Stomach (tissue), 4 donors: ENCODE results near the gene ING1.

Experiments used
- POLR2A ChIP-seq, 4 donors: fragments of 450-650 bp; IDR thresholded peaks; one replicate each; pipeline ENCODE4 v1.6.1; 2016; ENCODE audit warnings: antibody characterized with exemption in 4 of 4, control low read depth in 2 of 4, mild to moderate bottlenecking in 1 of 4, moderate library complexity in 1 of 4
- POLR2AphosphoS5 ChIP-seq, 3 donors: sonication (generic); formaldehyde crosslinking; IDR thresholded peaks; one replicate each; pipeline ENCODE4 v1.6.1; 2016; ENCODE audit warnings: antibody characterized with exemption in 3 of 3
- TF ChIP-seq, protein P1 (sequence below), 7 experiments: fragments of 450-650 bp in 4 of 7; fragments of 200-600 bp in 3 of 7; sonication (generic) in 3 of 7; IDR thresholded peaks; one replicate each; pipeline ENCODE4 v1.5.1; 2016 to 2019; ENCODE audit warnings: antibody characterized with exemption in 7 of 7, control low read depth in 2 of 7, mild to moderate bottlenecking in 1 of 7

GRCh38 chr13:110683921-110684320 is 29.6 kb upstream of the ING1 start:
- TF ChIP-seq, protein P1, sequence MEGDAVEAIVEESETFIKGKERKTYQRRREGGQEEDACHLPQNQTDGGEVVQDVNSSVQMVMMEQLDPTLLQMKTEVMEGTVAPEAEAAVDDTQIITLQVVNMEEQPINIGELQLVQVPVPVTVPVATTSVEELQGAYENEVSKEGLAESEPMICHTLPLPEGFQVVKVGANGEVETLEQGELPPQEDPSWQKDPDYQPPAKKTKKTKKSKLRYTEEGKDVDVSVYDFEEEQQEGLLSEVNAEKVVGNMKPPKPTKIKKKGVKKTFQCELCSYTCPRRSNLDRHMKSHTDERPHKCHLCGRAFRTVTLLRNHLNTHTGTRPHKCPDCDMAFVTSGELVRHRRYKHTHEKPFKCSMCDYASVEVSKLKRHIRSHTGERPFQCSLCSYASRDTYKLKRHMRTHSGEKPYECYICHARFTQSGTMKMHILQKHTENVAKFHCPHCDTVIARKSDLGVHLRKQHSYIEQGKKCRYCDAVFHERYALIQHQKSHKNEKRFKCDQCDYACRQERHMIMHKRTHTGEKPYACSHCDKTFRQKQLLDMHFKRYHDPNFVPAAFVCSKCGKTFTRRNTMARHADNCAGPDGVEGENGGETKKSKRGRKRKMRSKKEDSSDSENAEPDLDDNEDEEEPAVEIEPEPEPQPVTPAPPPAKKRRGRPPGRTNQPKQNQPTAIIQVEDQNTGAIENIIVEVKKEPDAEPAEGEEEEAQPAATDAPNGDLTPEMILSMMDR (IDR thresholded peaks at IDR 0.05), result no peak
- TF ChIP-seq POLR2A (IDR thresholded peaks at IDR 0.05) (no peak), POLR2AphosphoS5 (IDR thresholded peaks at IDR 0.05) (no peak)
